ENCODE data around the gene RAPSN. TPM values are rescaled to one million over a fixed set of nuclear protein-coding genes. Genes with fewer than 3 reads are reported as not detected.

RAPSN gene
- total RNA-seq, 4 donors from 2014 or later, result 0.38 TPM; not detected in 3

- Histone ChIP-seq H3K4me3 (peak overlapping the region; percentile 32 to 84 (median 64)), H3K36me3 (peaks cover 0 to 16% (median 8%) of the 10 kb centered on the region in 3 donors), H3K9me3 (no peaks in the 10 kb centered on the region), H3K27me3 (no peaks in the 10 kb centered on the region), H3K27ac (peak overlapping the region; percentile 91 to 97 (median 94)), H3K4me1 (peaks cover 29 to 51% (median 37%) of the 10 kb centered on the region in 3 donors)
- intact Hi-C loops (cut with DNase I), result loop anchor here (5.0 kb wide), 1 partner anchor 35 kb away; no protein-coding TSS in a partner anchor
- 26 to 42% methylated on average over 5 to 9 of the region's 12 CpGs for WGBS, 2 donors
- no peak for TF ChIP-seq POLR2A (IDR thresholded peaks at IDR 0.05)
- TF ChIP-seq CTCF (IDR thresholded peaks at IDR 0.05), result peak in 3 of 6 experiments; percentile 11 to 50 (median 21)
- DNase-seq, result no peak
Measured at GRCh38 chr11:47406896-47407745, 41.8 kb downstream of the RAPSN start.

- H3K36me3 ChIP-seq, result no peaks in the 10 kb centered on the region
- intact Hi-C loops (cut with DNase I), result no loop called here
- peaks cover 22 to 43% (median 27%) of the 10 kb centered on the region in 3 donors for H3K4me1 ChIP-seq
- DNase-seq, result no peak
- no peaks in the 10 kb centered on the region for H3K9me3 ChIP-seq
- no peak overlapping the region for H3K27ac ChIP-seq
- TF ChIP-seq CTCF (IDR thresholded peaks at IDR 0.05), result no peak
- no peak for TF ChIP-seq POLR2A (IDR thresholded peaks at IDR 0.05)
- WGBS, 2 donors, result 69 to 93% methylated on average over 2 to 3 of the region's 3 CpGs
- H3K27me3 ChIP-seq, result no peaks in the 10 kb centered on the region
- no peak overlapping the region for H3K4me3 ChIP-seq
Measured at GRCh38 chr11:47403571-47403970, 45.4 kb downstream of the RAPSN start.

- WGBS, 2 donors, result 67 to 82% methylated on average over 4 of the region's 4 CpGs
- Histone ChIP-seq H3K4me3 (no peak overlapping the region), H3K4me1 (peaks cover 22 to 47% (median 28%) of the 10 kb centered on the region in 3 donors), H3K27me3 (no peaks in the 10 kb centered on the region), H3K9me3 (no peaks in the 10 kb centered on the region), H3K27ac (no peak overlapping the region), H3K36me3 (no peaks in the 10 kb centered on the region)
- intact Hi-C loops (cut with DNase I), result no loop called here
- no peak for DNase-seq
- TF ChIP-seq POLR2A (IDR thresholded peaks at IDR 0.05) (no peak), CTCF (IDR thresholded peaks at IDR 0.05) (no peak)
Measured at GRCh38 chr11:47403135-47403534, 45.8 kb downstream of the RAPSN start.

- Histone ChIP-seq H3K27me3 (no peaks in the 10 kb centered on the region), H3K9me3 (no peaks in the 10 kb centered on the region), H3K27ac (peak overlapping the region; percentile 82 to 87 (median 84)), H3K36me3 (no peaks in the 10 kb centered on the region), H3K4me1 (peaks cover 10 to 39% (median 15%) of the 10 kb centered on the region in 3 donors), H3K4me3 (peak overlapping the region; percentile 36 to 79 (median 54))
- TF ChIP-seq CTCF (IDR thresholded peaks at IDR 0.05), result no peak
- no peak for TF ChIP-seq POLR2A (IDR thresholded peaks at IDR 0.05)
- no peak for DNase-seq
- intact Hi-C loops (cut with DNase I), result no loop called here
- WGBS, 2 donors, result 18 to 21% methylated on average over 7 to 8 of the region's 8 CpGs
Measured at GRCh38 chr11:47400768-47401279, 48.1 kb downstream of the RAPSN start.
